Hematopoietic multipotent progenitor cell (in vitro differentiated cells): ENCODE measurements around the gene PSMC3IP. TPM values are rescaled to one million over a fixed set of nuclear protein-coding genes. Genes with fewer than 3 reads are reported as not detected.

Experiments used
- DNase-seq, 3 donors: peaks; one replicate each; pipeline ENCODE4 v3.0.0-alpha.2; 2011 to 2015; ENCODE audit warnings: low read depth in 2 of 3, low spot score in 2 of 3
- total RNA-seq: library from RNA; depleted of rRNA; stranded (reverse); fragments of >200 nt; gene quantifications from one replicate; pipeline ENCODE4 v1.2.3, GENCODE V29; 2012

The PSMC3IP gene
- total RNA-seq, 1 donor, result 1.3 TPM

- DNase-seq, result no peak
These were observed 9.1 kb upstream of the PSMC3IP start for GRCh38 chr17:42586514-42587230.

DNA sequence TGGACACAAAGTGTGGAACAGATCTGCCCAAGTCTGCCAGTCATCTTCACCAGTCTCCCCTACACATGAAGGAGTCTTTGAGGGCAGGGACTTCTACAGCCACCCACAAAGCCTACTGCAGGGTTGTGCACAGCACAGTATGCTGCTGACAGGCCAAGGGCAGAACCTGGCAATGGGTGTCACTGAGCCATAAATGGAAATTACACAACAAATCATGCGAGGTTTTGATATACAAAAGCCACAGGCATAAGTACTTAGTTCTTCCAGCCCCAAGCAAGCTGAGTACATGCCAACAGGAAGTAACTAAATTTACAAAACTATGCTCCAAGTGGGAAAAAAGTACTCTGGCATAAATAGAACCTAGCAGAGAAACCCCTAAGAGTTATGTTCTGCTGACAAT, 7.8 kb upstream of the PSMC3IP start:
- no peak for DNase-seq

DNA sequence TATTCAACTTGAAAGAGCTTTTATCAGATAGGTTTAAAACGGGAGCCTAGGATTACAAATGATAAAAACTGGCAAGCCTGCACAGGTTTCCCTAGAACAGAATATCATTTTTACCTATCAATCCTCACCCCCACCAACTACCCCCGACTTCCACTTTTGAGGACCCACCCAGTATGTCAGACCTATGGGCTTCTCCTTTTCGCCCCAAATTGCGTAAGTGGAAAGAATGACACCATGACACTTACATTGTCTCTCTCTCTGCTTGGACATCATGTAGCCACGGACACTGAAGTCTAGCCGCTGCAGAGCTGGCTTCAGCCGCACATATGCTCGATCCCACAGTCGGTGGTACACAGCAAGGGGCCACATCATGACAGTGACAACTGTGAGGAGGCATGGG, 7.4 kb upstream of the PSMC3IP start:
- no peak for DNase-seq

- DNase-seq, result no peak
These were observed 4.3 kb upstream of the PSMC3IP start for GRCh38 chr17:42581744-42582270.

DNA sequence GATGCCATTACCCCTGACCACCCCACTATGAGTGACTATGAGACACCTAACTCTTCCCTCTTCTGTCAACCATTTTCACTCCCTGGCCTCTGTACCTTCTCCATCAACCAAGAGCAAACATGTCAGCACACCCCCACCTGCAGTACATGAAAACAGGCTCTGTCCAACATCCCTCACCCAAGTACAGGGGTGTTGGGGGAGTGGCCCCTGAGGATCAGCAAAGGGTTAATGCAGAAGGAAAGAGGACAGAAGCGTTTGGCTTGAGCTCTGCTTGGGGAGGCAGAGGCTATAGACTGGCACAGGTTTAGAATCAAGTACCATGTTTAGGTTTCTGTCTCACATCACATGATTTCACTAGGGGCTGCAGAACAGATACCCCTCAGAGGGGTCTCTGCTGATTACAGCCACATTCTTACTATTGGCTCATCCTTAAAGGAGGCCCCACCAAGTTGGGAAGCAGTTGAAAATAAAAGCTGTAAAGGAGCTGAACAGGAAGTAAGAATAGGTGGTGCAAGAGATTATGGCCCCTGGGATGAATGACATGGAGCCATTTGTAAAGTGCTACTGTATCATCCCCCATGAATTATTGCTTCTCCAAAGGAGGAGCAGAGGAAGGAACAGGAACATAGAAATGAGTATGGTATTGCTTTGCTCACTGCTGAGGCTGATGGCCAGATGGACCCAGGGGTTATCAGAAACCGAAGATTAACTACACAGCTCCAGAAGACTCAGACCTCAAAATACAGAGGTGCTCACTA, 2.4 kb upstream of the PSMC3IP start:
- DNase-seq, result no peak

DNA sequence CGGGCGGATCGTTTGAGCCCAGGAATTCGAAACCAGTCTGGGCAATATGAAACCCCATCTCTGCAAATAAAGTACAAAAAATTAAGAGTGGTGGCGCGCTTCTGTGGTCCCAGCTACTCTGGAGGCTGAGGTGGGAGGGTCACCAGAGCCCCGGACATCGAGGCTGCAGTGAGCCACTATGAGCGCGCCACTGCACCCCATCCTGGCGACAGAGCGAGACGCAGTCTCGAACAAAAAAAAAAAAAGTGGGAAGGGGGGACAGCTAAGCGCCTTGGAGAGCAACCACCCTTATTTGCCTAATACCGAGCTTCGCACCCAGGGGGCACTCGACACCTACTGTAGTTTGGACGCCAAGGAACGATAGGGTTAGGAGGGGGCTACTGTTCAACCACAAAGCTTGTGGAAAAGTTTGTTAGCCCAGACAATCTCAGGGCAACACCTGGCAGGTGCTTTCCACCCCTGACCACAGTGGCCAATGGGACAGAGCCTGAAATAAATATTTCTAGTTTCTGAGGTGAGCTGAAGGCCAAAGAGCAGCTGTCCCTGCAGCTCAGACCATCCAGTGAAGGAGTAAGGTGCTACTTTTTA, 847 bp upstream of the PSMC3IP start:
- peak in 2 of 3 donors; percentile 85 to 90 for DNase-seq

- no peak for DNase-seq
These were observed 393 bp downstream of the PSMC3IP start for GRCh38 chr17:42577140-42577531.

DNA sequence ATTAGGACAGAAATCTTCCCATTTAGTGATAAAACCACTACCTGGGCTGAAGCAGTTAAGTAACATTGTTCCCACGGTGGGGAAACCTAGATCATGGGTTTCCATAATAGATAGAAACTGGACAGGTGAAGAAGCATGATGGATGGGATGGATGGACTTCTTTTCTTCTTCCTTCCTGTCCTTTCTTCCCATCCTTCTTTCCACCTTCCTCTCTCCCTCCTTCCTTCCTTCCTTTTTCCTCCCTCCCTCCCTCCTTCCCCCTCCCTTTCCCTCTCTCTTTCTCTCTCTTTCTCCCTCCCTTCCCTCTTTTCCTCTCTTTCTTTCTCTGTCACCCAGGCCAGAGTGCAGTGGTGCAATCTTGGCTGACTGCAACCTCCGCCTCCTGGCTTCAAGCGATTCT, 3.1 kb downstream of the PSMC3IP start:
- no peak for DNase-seq

GRCh38 chr17:42573095-42573494, 4.4 kb downstream of the PSMC3IP start:
- no peak for DNase-seq

DNA sequence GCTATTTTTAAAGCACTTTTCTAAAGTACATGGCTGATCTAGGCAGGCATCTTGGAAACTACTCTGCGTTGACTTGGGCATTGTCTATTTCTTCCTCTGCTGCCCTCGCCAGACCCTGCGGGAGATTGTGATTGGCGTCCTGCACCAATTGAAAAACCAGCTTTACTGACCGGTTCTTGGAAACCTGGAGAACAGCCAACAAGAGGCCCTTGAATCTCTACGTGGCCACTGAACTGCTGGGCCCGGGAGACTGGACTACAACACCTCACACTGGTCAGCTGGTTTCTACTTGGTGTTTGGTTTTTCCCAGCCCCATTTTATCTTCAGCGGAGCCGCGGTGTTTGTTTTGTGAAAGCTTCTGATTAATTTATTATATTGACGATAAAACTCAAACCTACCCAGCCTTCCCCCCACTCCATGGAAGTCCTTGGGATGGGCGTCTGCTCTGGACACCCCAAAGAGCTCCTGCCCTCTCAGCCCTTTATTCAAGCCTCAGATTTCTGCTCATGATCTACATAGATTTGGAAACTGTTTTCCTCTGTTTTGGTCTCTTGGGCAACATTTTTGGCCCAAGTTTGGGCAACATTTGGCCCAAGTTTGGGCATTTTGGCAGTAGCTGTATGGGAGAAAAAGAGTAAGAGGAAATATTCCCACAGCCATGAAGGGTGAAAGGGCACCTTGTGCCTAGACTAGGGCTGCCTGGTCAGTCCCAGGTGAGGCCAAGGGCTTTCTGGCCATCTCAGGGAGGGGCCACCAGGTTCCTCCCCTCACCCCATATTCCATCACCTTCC, 5.9 kb downstream of the PSMC3IP start:
- DNase-seq, result no peak

DNA sequence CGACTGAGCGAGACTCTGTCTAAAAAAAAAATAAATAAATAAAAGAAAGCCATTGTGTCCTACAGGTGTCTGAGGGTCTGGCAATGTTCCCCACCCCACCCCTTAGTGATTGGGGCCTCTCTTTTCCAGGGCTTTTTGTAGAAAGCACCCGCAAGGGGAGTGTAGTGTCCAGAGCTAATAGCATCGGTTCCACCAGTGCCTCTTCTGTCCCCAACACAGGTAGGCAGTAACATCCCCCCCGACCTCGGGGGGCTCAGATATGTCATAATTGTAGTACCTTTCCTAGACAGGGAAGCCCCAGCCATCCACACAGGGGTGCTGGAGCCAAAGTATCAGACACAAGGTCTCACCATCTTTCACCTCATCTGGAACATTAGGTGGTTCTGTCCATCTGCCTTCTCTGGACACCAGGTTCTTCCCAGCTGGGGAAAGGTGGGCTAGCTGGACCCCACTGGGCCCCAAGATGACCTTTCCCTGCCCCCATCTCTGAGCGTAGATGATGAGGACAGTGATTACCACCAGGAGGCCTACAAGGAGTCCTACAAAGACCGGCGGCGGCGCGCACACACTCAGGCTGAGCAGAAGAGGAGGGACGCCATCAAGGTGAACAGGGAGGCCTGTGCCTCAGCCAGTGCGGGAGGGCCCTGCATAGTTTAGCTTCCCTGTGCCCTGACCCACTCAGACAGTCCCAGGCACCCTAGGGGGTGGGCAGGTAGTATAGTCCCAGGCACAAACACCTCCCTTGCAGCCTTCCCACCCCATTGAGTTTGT, 9.0 kb downstream of the PSMC3IP start:
- DNase-seq, result no peak

- peak; percentile 89 to 92 (median 92) for DNase-seq
These were observed 10.5 kb downstream of the PSMC3IP start, which contains the start of gene MLX for GRCh38 chr17:42566883-42567573. TSS of gene MLX (plus strand) at chr17:42567100. CDS start at chr17:42567125, 25 bp downstream.

DNA sequence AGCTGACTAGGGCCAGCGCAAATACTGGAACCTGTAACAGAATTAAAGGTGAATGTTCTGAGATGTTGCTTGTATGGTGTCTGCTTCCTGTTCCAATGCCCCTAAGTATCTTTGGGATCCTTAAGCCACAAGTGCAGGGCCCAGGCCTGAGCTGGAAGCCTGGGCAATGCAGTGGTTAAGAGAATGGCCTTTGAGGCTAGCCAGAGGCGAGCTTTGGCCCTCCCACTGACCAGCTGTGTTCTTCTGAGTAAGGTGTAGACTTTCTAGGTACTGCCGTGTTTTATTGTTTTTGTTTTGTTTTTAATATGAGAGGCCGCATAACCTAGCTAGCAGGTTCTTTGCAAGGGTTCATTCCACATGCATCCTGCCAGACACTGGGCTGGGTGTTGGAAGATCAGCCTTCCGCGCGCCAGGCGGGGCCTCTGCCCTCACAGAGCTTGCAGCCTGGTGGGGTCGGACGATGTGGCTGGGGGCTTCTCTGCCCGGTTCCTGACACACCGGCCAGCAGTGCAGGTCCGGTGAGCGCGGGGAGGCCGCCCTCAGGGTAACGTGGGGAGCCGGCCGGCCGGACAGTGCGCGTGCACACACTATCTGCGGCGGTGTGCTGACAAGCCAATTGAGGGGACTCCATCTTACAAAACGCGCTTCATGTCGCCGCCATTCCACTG, 11.2 kb downstream of the PSMC3IP start:
- no peak for DNase-seq

GRCh38 chr17:42565523-42566214, 11.9 kb downstream of the PSMC3IP start:
- no peak for DNase-seq

DNA sequence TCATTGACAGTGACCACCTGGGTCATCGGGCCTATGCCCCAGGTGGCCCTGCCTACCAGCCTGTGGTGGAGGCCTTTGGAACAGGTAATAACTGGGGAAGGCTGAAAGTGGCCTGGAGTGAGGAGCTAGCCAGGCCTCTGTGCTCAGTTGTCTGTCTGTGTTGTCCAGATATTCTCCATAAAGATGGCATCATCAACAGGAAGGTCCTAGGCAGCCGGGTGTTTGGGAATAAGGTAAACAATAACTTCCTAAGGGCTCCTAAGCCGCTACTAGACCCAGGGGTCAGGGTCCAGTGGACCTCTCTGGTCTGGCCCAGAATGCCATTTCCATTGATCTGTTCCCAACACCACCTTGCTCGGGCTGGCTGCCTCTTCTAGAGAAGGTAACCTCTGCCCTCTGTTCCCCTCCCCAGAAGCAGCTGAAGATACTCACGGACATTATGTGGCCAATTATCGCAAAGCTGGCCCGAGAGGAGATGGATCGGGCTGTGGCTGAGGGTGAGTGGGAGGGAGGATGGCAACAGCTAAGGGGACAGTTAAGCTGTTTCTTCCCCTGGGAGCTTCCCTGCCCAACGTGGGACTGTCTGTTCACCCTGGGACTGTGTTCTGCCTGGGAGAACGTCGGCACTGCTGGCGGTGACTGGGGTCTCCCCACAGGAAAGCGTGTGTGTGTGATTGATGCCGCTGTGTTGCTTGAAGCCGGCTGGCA, 12.6 kb downstream of the PSMC3IP start:
- no peak for DNase-seq

DNA sequence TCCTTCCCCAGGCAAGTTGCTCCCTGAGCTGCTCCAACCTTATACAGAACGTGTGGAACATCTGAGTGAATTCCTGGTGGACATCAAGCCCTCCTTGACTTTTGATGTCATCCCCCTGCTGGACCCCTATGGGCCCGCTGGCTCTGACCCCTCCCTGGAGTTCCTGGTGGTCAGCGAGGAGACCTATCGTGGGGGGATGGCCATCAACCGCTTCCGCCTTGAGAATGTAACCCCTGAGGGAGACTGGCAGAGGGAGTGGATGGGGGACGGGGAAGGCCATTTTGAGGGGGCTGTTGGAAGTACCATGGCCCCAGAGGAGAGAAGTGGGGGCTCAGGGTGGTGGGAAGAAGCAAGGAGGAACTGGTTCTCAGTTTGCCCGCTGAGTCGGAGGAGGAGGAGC, 13.6 kb downstream of the PSMC3IP start:
- no peak for DNase-seq

DNA sequence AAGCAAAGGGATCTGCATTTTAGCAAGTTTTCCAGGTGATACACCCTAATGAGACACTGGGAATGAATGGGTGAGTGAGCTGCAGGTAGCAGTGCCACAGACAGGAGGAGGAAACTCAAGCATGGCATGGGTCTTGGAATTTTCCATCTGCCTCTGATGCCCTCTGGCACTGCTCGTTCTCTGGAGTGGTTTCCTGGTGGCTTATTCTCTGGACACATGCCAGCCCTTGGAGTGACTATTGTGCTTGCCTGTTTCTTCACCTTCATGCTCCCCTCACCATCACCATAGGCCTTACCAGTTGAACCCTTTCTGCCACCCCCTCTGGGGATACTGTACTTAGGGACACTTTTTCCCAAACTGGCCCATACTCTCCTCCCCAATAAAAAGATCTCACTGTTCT, 14.0 kb downstream of the PSMC3IP start:
- no peak for DNase-seq

DNA sequence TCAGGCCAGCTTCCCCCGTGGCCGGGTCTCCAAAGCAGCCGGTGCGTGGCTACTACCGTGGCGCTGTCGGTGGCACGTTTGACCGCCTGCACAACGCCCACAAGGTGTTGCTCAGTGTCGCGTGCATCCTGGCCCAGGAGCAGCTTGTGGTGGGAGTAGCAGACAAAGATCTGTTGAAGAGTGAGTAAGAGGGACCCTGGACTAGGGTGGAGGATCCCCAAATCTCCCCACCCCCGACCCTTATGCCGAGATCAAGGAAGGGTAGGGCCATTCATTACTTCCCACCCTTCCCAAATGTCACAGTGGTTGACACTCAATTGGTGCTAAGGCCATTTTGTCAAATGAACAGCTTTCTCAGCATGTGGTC, 14.4 kb downstream of the PSMC3IP start:
- DNase-seq, result no peak
